Prostate gland (tissue), 2 donors: ENCODE measurements around the gene GRID1.

ENCODE experiments used
- CTCF ChIP-seq, 4 experiments: fragments of 200-600 bp in 2 of 4; fragments of 450-650 bp in 2 of 4; sonication (generic) in 2 of 4; IDR thresholded peaks; 1 replicate in 3 of 4; 2 replicates in 1 of 4; pipeline ENCODE4 v1.5.1; 2016 to 2019; ENCODE audit warnings: antibody characterized with exemption in 4 of 4, mild to moderate bottlenecking in 2 of 4, moderate library complexity in 2 of 4
- POLR2A ChIP-seq: fragments of 450-650 bp; IDR thresholded peaks from one replicate; pipeline ENCODE4 v1.6.1; 2016; ENCODE audit warnings: antibody characterized with exemption, mild to moderate bottlenecking
- POLR2AphosphoS5 ChIP-seq: sonication (generic); formaldehyde crosslinking; IDR thresholded peaks from one replicate; pipeline ENCODE4 v1.6.1; 2017; ENCODE audit warnings: antibody characterized with exemption

- TF ChIP-seq POLR2AphosphoS5 (no peak), CTCF (IDR thresholded peaks at IDR 0.05) (no peak), POLR2A (no peak)
Observed at GRCh38 chr10:85873063-85873462, 493.5 kb downstream of the GRID1 start.
